Parathyroid adenoma (tissue), 2 donors: Measurements from ENCODE around the gene WDR62.

Source experiments
- H2AFZ ChIP-seq: fragments of 300-600 bp; sonication (generic); one replicate; pipeline ENCODE4 v1.7.0; 2017; ENCODE audit warnings: antibody characterized with exemption, mild to moderate bottlenecking
- H3K27ac ChIP-seq: fragments of 300-600 bp; sonication (generic); one replicate; pipeline ENCODE4 v1.7.0; 2017
- H3K27me3 ChIP-seq: fragments of 300-600 bp; sonication (generic); one replicate; pipeline ENCODE4 v1.7.0; 2017; ENCODE audit warnings: low read length; ENCODE audit not compliant: control insufficient read depth, insufficient read depth
- H3K36me3 ChIP-seq: fragments of 300-600 bp; sonication (generic); one replicate; pipeline ENCODE4 v1.7.0; 2017; ENCODE audit warnings: low read length; ENCODE audit not compliant: control insufficient read depth, insufficient read depth
- H3K4me1 ChIP-seq: fragments of 300-600 bp; sonication (generic); one replicate; pipeline ENCODE4 v1.7.0; 2017; ENCODE audit warnings: control low read depth
- H3K4me2 ChIP-seq: fragments of 300-600 bp; sonication (generic); one replicate; pipeline ENCODE4 v1.7.0; 2017; ENCODE audit warnings: low read length
- H3K4me3 ChIP-seq: fragments of 300-600 bp; sonication (generic); one replicate; pipeline ENCODE4 v1.7.0; 2017; ENCODE audit warnings: low read depth, low read length
- H3K79me2 ChIP-seq: fragments of 300-600 bp; sonication (generic); one replicate; pipeline ENCODE4 v1.7.0; 2017; ENCODE audit warnings: control low read depth
- H3K9ac ChIP-seq: fragments of 300-600 bp; sonication (generic); one replicate; pipeline ENCODE4 v1.7.0; 2017; ENCODE audit warnings: mild to moderate bottlenecking
- H3K9me3 ChIP-seq: fragments of 300-600 bp; sonication (generic); one replicate; pipeline ENCODE4 v1.7.0; 2017; ENCODE audit warnings: low read length; ENCODE audit not compliant: control insufficient read depth
- TF ChIP-seq, protein P1 (sequence below): fragments of 300-600 bp; sonication (generic); IDR thresholded peaks from one replicate; pipeline ENCODE4 v1.7.0; 2017; ENCODE audit warnings: antibody characterized with exemption, mild to moderate bottlenecking
- donor health status: primary hyperparathyroidism.

Gene WDR62

DNA sequence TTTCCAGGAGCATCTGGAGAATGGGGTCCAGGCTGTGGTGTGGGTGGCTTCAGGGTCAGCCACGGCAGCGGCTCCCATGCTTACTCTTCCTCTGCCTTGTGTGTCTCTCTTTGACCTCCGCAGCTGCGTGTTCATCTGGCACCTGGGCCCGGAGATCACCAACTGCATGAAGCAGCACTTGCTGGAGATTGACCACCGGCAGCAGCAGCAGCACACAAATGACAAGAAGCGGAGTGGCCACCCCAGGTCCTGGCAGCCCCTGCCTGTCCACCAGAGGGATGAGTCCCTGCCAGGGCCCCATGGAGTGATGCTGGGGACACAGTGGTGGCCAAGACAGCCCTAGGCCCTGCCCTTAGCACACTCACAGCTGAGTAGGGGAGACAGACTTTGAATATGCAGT, 37.9 kb downstream of the WDR62 start:
- no peaks in the 10 kb centered on the region for H3K79me2 ChIP-seq
- TF ChIP-seq, protein P1, sequence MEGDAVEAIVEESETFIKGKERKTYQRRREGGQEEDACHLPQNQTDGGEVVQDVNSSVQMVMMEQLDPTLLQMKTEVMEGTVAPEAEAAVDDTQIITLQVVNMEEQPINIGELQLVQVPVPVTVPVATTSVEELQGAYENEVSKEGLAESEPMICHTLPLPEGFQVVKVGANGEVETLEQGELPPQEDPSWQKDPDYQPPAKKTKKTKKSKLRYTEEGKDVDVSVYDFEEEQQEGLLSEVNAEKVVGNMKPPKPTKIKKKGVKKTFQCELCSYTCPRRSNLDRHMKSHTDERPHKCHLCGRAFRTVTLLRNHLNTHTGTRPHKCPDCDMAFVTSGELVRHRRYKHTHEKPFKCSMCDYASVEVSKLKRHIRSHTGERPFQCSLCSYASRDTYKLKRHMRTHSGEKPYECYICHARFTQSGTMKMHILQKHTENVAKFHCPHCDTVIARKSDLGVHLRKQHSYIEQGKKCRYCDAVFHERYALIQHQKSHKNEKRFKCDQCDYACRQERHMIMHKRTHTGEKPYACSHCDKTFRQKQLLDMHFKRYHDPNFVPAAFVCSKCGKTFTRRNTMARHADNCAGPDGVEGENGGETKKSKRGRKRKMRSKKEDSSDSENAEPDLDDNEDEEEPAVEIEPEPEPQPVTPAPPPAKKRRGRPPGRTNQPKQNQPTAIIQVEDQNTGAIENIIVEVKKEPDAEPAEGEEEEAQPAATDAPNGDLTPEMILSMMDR, result no peak
- H3K9ac ChIP-seq, result no peak overlapping the region
- H3K4me3 ChIP-seq, result no peak overlapping the region
- no peak overlapping the region for H3K4me2 ChIP-seq
- H2AFZ ChIP-seq, result no peak overlapping the region
- no peaks in the 10 kb centered on the region for H3K9me3 ChIP-seq
- no peak overlapping the region for H3K27ac ChIP-seq
- no peaks in the 10 kb centered on the region for H3K27me3 ChIP-seq
- H3K36me3 ChIP-seq, result no peaks in the 10 kb centered on the region
- H3K4me1 ChIP-seq, result no peaks in the 10 kb centered on the region

DNA sequence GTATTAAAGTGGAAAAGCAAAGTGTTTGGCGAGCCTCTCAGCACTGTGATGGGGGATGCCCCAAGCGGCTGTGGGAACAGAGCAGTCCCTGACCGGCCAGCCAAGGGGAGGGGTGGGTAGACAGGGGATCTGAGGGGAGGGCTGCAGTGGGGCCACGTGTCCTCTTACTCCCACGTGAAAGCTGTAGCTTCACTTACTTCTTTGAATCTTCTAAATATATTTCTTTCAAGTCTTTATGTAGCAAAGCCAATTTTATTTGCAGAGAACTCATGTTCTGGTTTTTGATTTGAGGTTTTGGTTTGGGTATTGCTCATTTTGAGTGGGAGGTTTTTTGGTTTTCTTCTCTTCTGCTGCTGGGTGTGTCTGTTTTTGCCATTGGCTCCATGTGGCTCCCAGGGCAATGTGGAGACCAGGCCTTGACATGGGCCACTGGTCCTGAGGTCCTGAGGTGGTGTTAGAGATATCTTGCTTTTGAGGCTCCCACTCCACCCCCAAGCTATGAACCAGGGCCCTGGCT, 38.5 kb downstream of the WDR62 start:
- H3K4me1 ChIP-seq, result no peaks in the 10 kb centered on the region
- no peaks in the 10 kb centered on the region for H3K79me2 ChIP-seq
- no peak overlapping the region for H3K4me2 ChIP-seq
- no peaks in the 10 kb centered on the region for H3K9me3 ChIP-seq
- H3K27ac ChIP-seq, result no peak overlapping the region
- H3K4me3 ChIP-seq, result no peak overlapping the region
- H2AFZ ChIP-seq, result no peak overlapping the region
- no peaks in the 10 kb centered on the region for H3K27me3 ChIP-seq
- no peak overlapping the region for H3K9ac ChIP-seq
- TF ChIP-seq, protein P1, result no peak
- no peaks in the 10 kb centered on the region for H3K36me3 ChIP-seq

GRCh38 chr19:36093687-36094086, 39.0 kb downstream of the WDR62 start:
- TF ChIP-seq, protein P1, result no peak
- no peak overlapping the region for H3K9ac ChIP-seq
- no peak overlapping the region for H3K27ac ChIP-seq

GRCh38 chr19:36097036-36097435, 42.3 kb downstream of the WDR62 start:
- no peak overlapping the region for H3K9ac ChIP-seq
- H3K27ac ChIP-seq, result no peak overlapping the region
- H3K4me1 ChIP-seq, result no peaks in the 10 kb centered on the region
- H2AFZ ChIP-seq, result no peak overlapping the region
- H3K4me2 ChIP-seq, result no peak overlapping the region
- no peaks in the 10 kb centered on the region for H3K9me3 ChIP-seq
- H3K79me2 ChIP-seq, result no peaks in the 10 kb centered on the region
- TF ChIP-seq, protein P1, result no peak
- no peak overlapping the region for H3K4me3 ChIP-seq
- H3K36me3 ChIP-seq, result no peaks in the 10 kb centered on the region
- H3K27me3 ChIP-seq, result no peaks in the 10 kb centered on the region

More at GRCh38 chr19:36093687-36094086, 39.0 kb downstream of the WDR62 start:
- Histone ChIP-seq H2AFZ (no peak overlapping the region), H3K4me2 (no peak overlapping the region), H3K36me3 (no peaks in the 10 kb centered on the region), H3K4me3 (no peak overlapping the region), H3K27me3 (no peaks in the 10 kb centered on the region), H3K9me3 (no peaks in the 10 kb centered on the region), H3K79me2 (no peaks in the 10 kb centered on the region), H3K4me1 (no peaks in the 10 kb centered on the region)

DNA sequence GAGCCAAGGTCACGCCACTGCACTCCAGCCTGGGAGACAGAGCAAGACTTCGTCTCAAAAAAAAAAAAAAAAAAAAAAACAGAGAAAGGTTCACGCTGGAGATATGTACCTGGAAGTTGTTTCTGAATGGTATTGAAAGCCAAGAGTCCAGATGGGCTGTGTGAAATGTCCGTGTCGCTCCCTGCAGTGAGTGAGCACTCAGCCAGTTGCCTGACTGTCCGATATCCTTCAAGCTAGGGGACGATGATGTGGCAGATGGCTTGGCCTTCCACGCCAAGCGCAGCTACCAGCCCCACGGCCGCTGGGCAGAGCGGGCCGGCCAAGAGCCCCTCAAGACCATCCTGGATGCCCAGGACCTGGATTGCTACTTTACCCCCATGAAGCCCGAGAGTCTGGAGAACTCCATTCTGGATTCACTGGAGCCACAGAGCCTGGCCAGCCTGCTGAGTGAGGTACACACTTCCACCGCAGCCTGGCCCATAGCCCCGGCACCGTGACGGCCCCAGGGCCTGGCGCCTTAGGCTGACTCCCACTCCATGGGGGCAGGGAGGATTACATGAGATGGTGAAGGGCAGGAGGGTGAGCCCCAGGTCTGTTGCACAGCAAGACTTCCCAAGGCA, 44.6 kb downstream of the WDR62 start:
- no peak overlapping the region for H3K27ac ChIP-seq
- TF ChIP-seq, protein P1, result no peak
- H3K4me3 ChIP-seq, result no peak overlapping the region
- no peaks in the 10 kb centered on the region for H3K79me2 ChIP-seq
- H3K9me3 ChIP-seq, result no peaks in the 10 kb centered on the region
- H3K4me2 ChIP-seq, result no peak overlapping the region
- no peak overlapping the region for H2AFZ ChIP-seq
- H3K4me1 ChIP-seq, result no peaks in the 10 kb centered on the region
- H3K27me3 ChIP-seq, result no peaks in the 10 kb centered on the region
- H3K9ac ChIP-seq, result no peak overlapping the region
- H3K36me3 ChIP-seq, result no peaks in the 10 kb centered on the region
